AG09319 (cell line): Measurements from ENCODE around the gene HDAC4.

ENCODE experiments used
- DNase-seq: peaks from one replicate; pipeline ENCODE4 v3.0.0-alpha.2; 2010; ENCODE audit warnings: low read depth; ENCODE audit errors: extremely low read depth
- TF ChIP-seq, protein P1 (sequence below): IDR thresholded peaks from 2 replicates; pipeline ENCODE4 v1.5.1; 2011; ENCODE audit warnings: low read depth, mild to moderate bottlenecking, inconsistent platforms, low read length, moderate library complexity

HDAC4 gene

DNA sequence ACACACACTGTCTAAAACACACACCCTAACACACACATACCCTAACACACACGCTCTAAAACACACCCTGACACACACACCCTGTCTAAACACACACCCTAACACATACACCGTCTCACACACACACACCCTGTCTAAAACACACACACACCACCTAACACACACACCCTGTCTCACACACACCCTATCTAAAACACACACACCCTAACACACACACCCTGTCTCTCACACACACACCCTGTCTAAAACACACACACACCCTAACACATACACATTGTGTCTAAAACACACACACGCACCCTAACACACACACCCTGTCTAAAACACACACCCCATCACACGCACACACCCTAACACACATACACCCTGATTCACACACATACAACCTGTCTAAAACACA, 54.1 kb downstream of the HDAC4 start:
- no peak for DNase-seq

DNA sequence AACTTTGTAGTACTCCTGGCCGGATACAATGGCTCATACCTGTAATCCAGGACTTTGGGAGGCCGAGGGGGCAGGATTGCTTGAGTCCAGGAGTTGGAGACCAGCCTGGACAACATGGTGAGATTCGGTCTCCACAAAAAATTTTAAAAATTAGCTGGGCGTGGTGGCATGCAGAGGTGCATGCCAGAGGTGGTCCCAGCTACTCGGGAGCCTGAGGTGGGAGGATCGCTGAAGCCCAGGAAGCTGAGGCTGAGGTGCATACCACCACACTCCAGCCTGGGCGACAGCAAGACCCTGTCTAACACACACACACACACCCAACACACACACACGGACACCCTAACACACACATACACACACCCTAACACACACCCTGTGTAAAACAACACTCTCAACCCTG, 55.6 kb downstream of the HDAC4 start:
- TF ChIP-seq, protein P1, sequence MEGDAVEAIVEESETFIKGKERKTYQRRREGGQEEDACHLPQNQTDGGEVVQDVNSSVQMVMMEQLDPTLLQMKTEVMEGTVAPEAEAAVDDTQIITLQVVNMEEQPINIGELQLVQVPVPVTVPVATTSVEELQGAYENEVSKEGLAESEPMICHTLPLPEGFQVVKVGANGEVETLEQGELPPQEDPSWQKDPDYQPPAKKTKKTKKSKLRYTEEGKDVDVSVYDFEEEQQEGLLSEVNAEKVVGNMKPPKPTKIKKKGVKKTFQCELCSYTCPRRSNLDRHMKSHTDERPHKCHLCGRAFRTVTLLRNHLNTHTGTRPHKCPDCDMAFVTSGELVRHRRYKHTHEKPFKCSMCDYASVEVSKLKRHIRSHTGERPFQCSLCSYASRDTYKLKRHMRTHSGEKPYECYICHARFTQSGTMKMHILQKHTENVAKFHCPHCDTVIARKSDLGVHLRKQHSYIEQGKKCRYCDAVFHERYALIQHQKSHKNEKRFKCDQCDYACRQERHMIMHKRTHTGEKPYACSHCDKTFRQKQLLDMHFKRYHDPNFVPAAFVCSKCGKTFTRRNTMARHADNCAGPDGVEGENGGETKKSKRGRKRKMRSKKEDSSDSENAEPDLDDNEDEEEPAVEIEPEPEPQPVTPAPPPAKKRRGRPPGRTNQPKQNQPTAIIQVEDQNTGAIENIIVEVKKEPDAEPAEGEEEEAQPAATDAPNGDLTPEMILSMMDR, result no peak
- no peak for DNase-seq

More for the DNA sequence above, 54.1 kb downstream of the HDAC4 start:
- TF ChIP-seq, protein P1, result no peak

DNA sequence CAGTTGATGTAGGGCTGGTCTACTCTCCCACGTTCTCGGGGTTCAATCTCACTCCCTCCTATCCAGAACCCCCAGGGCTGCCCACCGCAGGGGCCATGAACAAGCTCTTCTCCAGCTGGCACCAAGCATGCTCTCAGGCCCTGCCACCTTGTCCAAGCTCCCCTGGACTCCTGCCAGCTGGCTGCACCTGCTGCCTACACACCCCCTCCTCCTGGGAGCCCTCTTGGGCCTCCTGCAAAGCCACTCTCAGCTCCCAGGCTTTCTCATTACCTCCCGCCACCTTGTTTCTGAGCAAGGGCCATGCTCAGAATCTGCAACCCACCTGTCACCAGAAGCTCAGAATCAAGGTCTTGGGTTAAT, 56.0 kb downstream of the HDAC4 start:
- no peak for DNase-seq
- TF ChIP-seq, protein P1, result no peak

DNA sequence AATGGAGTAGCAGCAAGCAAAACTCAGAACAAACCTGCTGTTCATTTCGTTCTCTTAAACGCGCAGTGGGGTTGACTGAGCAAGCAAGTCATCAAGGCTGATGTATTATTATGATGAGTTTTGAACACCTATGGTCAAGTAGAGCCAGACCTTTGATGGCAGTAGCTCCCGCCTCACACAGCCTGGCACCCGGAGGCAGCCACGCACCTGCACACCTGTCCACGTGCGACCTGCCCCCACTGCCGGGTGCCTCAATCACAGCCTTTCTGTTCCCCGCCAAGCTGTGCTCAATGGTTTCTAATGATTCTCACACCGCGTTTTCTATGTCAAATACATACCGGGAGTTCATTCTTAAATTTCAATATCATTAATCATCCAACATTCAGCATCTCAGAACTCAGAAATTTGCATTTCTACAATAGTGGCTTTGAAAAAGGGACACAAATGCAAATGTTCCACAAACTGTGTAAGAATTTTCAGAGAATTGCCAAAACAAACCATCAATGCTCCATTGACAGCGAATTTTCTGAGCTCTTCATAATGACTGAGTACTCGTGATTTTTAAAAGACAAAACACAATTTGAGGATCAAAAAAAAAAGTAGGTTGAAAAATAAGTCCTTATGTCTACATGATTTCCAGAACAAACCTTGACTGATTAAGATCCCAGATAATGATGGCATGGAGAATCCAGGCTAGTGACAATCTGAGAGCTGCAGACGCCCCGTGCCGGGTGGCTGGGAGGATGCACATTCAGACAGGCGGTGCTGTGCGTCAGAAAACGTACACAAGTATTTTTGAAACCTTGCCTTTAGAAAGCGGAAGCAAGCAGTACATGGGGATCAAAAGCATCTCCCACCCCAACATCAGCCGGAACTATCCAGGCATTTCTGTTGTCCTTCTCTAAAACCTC, 56.6 kb downstream of the HDAC4 start:
- DNase-seq, result no peak
- TF ChIP-seq, protein P1, result no peak

DNA sequence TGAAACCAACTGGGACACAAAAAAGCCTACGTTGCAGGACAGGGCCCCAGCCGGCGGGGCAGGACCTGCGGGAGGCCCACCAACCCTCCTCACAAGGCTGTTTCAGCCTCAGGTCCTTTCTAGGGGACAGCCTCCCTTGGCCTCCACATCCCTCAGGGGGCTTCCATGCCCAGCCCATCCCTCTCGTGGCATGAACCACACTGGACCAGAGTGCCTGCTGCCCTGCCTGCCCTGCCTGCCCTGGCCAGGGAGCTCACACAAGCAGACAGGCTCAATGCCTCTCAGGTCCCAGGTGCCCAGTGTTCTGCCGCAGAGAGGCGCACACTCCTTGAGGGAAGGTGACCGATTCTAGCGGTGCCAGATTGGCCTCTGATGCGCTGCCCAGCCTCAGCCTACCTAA, 57.4 kb downstream of the HDAC4 start:
- no peak for DNase-seq
- TF ChIP-seq, protein P1, result no peak

DNA sequence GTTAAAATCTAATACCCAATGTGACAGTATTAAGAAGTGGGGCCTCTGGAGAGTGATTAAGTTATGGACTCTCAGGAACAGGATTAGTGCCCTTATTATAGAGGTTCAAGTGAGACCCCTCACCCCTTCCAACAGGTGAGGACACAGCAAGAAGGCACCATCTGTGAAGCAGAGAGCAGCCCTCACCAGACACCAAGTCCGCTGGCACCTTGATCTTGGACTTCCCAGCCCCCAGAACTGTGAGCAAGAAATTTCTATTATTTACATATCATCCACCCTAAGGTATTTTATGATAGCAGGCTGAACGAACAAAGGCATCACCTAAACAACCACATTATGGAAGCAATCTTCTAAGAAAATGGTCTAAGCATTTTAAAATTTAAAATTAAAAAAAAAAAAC, 59.0 kb downstream of the HDAC4 start:
- TF ChIP-seq, protein P1, result no peak

DNA sequence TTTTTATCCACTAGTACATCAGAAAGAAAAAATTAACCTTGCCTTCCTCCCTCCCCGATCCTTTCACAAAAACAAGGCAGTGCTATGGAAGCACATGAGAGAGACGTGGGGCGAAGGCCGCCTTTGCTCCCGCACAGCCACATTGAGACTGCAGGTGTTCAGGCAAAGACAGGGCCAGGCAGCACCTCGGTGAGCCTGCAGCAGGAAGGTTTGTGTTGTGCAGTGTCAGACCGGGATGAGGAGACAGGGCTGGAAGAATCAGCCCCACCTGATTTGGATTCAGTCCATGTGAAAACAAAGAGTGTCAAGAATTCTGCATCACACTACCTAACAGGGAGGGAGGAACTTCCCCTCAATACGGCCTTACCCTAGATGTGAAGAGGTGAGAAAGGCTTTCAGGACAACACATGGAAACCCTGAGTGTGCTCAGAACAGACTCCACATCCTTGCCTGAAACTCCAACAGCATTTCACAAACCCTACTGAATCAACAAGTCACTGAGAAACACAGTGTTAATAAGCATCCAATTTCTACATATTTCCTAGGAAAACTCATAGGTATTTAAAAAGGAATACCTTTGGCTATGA, 59.6 kb downstream of the HDAC4 start:
- TF ChIP-seq, protein P1, result no peak
- DNase-seq, result no peak

More for the DNA sequence above, 59.0 kb downstream of the HDAC4 start:
- no peak for DNase-seq
